Liver (tissue), 9 donors: ENCODE results near the gene ANK3. TPM values are rescaled to one million over a fixed set of nuclear protein-coding genes. Genes with fewer than 3 reads are reported as not detected.

ENCODE experiments used
- DNase-seq: peaks from one replicate; pipeline ENCODE4 v3.0.0-alpha.2; 2017; ENCODE audit warnings: low spot score
- H3K27ac ChIP-seq, 2 donors: one replicate each; pipeline ENCODE4 v1.7.0; 2013; ENCODE audit warnings: inconsistent platforms in 2 of 2, low read length in 2 of 2, control low read depth in 1 of 2, low read depth in 1 of 2, mild to moderate bottlenecking in 1 of 2
- H3K27me3 ChIP-seq, 4 donors: one replicate each; pipeline versions ENCODE4 v1.6.1 to v1.7.0; 2013; ENCODE audit warnings: low read length in 3 of 4, inconsistent platforms in 1 of 4, mild to moderate bottlenecking in 1 of 4, moderate library complexity in 1 of 4; ENCODE audit not compliant: control insufficient read depth in 4 of 4, insufficient read depth in 4 of 4
- H3K36me3 ChIP-seq, 4 donors: one replicate each; pipeline versions ENCODE4 v1.6.1 to v1.7.0; 2013; ENCODE audit warnings: low read length in 3 of 4, mild to moderate bottlenecking in 3 of 4, low read depth in 1 of 4, moderate library complexity in 1 of 4; ENCODE audit not compliant: control insufficient read depth in 4 of 4, insufficient read depth in 3 of 4
- H3K4me1 ChIP-seq, 4 donors: one replicate each; pipeline versions ENCODE4 v1.6.1 to v1.7.0; 2013; ENCODE audit warnings: low read length in 3 of 4, mild to moderate bottlenecking in 3 of 4, moderate library complexity in 1 of 4; ENCODE audit not compliant: control insufficient read depth in 4 of 4, insufficient read depth in 4 of 4
- H3K4me3 ChIP-seq, 3 donors: one replicate each; pipeline versions ENCODE4 v1.6.1 to v1.7.0; 2013; ENCODE audit warnings: low read length in 3 of 3, control low read depth in 1 of 3, low read depth in 1 of 3, mild to moderate bottlenecking in 1 of 3
- H3K9ac ChIP-seq, 2 donors: one replicate each; pipeline ENCODE4 v1.7.0; 2013; ENCODE audit warnings: low read length in 2 of 2, mild to moderate bottlenecking in 2 of 2, moderate library complexity in 2 of 2, control low read depth in 1 of 2, low read depth in 1 of 2
- H3K9me3 ChIP-seq, 4 donors: one replicate each; pipeline versions ENCODE4 v1.6.1 to v1.7.0; 2013; ENCODE audit warnings: low read length in 3 of 4; ENCODE audit not compliant: control insufficient read depth in 4 of 4
- FOXA1 ChIP-seq: IDR thresholded peaks from 2 replicates; pipeline ENCODE4 v1.6.1; 2016; ENCODE audit warnings: antibody characterized with exemption
- GABPA ChIP-seq, 2 donors: IDR thresholded peaks in 1 of 2; conservative IDR thresholded peaks in 1 of 2; 2 replicates each; pipeline ENCODE4 v1.6.1; 2016; ENCODE audit warnings: antibody characterized with exemption in 2 of 2, mild to moderate bottlenecking in 1 of 2, moderate library complexity in 1 of 2
- HNF4A ChIP-seq, 2 donors: conservative IDR thresholded peaks; 2 replicates each; pipeline ENCODE4 v1.6.1; 2016; ENCODE audit warnings: antibody characterized with exemption in 2 of 2, mild to moderate bottlenecking in 2 of 2
- HNF4G ChIP-seq: IDR thresholded peaks from 2 replicates; pipeline ENCODE4 v1.6.1; 2016; ENCODE audit warnings: antibody characterized with exemption
- JUND ChIP-seq, 2 donors: IDR thresholded peaks; 2 replicates each; pipeline ENCODE4 v1.6.1; 2016; ENCODE audit warnings: antibody characterized with exemption in 2 of 2
- MAX ChIP-seq: IDR thresholded peaks from 2 replicates; pipeline ENCODE4 v1.6.1; 2016; ENCODE audit warnings: antibody characterized with exemption
- RAD21 ChIP-seq, 2 donors: IDR thresholded peaks; 2 replicates each; pipeline ENCODE4 v1.6.1; 2016; ENCODE audit warnings: antibody characterized with exemption in 2 of 2, mild to moderate bottlenecking in 2 of 2
- RXRA ChIP-seq, 2 donors: IDR thresholded peaks; 2 replicates each; pipeline ENCODE4 v1.6.1; 2017 to 2018; ENCODE audit warnings: antibody characterized with exemption in 2 of 2, mild to moderate bottlenecking in 1 of 2
- SP1 ChIP-seq: IDR thresholded peaks from 2 replicates; pipeline ENCODE4 v1.6.1; 2018; ENCODE audit warnings: antibody characterized with exemption, mild to moderate bottlenecking
- YY1 ChIP-seq: IDR thresholded peaks from 2 replicates; pipeline ENCODE4 v1.6.1; 2016; ENCODE audit warnings: antibody characterized with exemption, mild to moderate bottlenecking
- WGBS: extraction: QIAGEN DNeasy Blood & Tissue Kit; methylation state at CpG from one replicate; pipeline ENCODE4 v1.1.7; 2013; 5-methylcytosine and 5-hydroxymethylcytosine counted together
- polyA plus RNA-seq, 2 donors: library from polyadenylated mRNA; stranded (reverse) in 1 of 2; unstranded in 1 of 2; fragments of 200-250 nt in 1 of 2; fragments of >200 nt in 1 of 2; fragmentation: Nextera tagmentation in 1 of 2; extraction: Ambion mirVana in 1 of 2; gene quantifications; one replicate each; pipeline versions ENCODE4 v1.2.1 to v1.2.3, GENCODE V29; 2013 to 2015
- total RNA-seq, 2 donors: library from RNA; depleted of rRNA; stranded (reverse); fragments of >200 nt; gene quantifications; one replicate each; pipeline ENCODE4 v1.2.3, GENCODE V29; 2014
- TF ChIP-seq, protein P1 (sequence below): IDR thresholded peaks from 2 replicates; pipeline ENCODE4 v1.6.1; 2016; ENCODE audit warnings: antibody characterized with exemption
- TF ChIP-seq, protein P2 (sequence below): IDR thresholded peaks from 2 replicates; pipeline ENCODE4 v1.6.1; 2016; ENCODE audit warnings: antibody characterized with exemption, mild to moderate bottlenecking
- TF ChIP-seq, protein P3 (sequence below): fragments of 150-350 bp; IDR thresholded peaks from 2 replicates; pipeline ENCODE4 v1.5.1; 2017; ENCODE audit warnings: improper control_type of control experiment, low read depth, low read length; ENCODE audit not compliant: missing input control
- donor health status: healthy.
- donor health status: healthy.
- donor health status: healthy.
- donor health status: healthy.
- donor health status: healthy.

Gene ANK3
- total and polyA plus RNA-seq, 4 donors: 5.7 to 30.0 (median 9.7) TPM

DNA sequence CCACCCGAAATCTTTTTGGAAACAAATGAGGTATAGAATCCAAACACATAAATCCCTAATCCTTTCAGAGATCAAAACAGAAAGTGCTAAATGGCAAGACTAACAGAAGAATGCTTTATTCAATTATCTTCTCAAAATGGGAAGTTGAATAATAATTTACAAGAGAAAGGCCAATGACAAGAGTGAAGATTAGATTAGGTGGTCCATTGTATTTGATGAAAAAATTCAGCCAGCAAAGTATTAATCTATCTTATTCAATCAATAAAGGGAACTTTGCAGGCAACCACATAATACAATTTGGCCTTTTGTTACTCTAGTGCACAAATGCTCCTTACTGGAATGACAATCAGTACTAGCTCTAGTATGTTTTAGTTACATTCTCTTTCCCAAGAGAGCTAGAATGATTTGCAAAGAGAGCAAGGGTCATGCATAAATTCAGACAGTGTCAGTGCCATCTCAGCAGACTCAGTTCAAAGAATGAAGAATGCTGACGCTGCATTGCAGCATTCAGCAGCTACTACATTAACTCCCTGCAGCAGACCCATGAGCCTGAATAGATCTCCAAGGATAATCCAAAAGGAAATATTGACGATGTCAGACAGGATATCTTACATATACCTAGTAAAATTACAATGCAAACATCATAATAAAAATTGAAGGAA, 131.8 kb downstream of the ANK3 start:
- WGBS: 57% methylated on average over 3 of the region's 3 CpGs
- no peaks in the 10 kb centered on the region for H3K9me3 ChIP-seq
- peaks cover 0 to 2% (median 0%) of the 10 kb centered on the region in 4 donors for H3K36me3 ChIP-seq
- DNase-seq: no peak
- H3K27me3 ChIP-seq: no peaks in the 10 kb centered on the region
- H3K4me1 ChIP-seq: peaks cover 0 to 4% (median 0%) of the 10 kb centered on the region in 4 donors
- no peak overlapping the region for H3K9ac ChIP-seq
- no peak for TF ChIP-seq FOXA1
- peak; percentile 7 to 15 for TF ChIP-seq HNF4A (conservative IDR thresholded peaks at IDR 0.05)
- TF ChIP-seq SP1: no peak
- no peak for TF ChIP-seq JUND (IDR thresholded peaks at IDR 0.05)
- TF ChIP-seq MAX: no peak
- no peak overlapping the region for H3K27ac ChIP-seq
- no peak overlapping the region for H3K4me3 ChIP-seq

DNA sequence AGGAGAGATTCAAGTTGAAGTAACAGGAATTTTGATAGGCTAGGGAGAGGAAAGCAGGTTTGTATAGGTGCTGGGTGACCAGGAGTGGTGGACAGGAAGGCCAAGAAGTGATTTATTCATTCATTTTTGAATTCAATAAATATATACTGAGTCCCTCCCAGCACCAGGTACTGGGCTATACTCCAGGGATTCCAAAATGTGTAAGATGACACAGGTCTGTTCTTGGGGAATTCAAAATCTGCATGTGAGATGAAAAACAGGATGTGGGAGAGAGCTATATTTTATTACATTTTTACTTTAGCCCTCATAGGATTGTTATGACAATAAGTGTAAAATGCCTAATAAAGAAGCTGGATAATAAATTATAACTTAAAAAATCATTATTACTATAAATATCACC, 134.9 kb downstream of the ANK3 start:
- Histone ChIP-seq H3K4me1 (peaks cover 0 to 4% (median 0%) of the 10 kb centered on the region in 4 donors), H3K27ac (no peak overlapping the region), H3K4me3 (no peak overlapping the region), H3K9me3 (no peaks in the 10 kb centered on the region), H3K36me3 (no peaks in the 10 kb centered on the region), H3K9ac (no peak overlapping the region), H3K27me3 (no peaks in the 10 kb centered on the region)
- TF ChIP-seq, protein P1, sequence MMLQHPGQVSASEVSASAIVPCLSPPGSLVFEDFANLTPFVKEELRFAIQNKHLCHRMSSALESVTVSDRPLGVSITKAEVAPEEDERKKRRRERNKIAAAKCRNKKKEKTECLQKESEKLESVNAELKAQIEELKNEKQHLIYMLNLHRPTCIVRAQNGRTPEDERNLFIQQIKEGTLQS: no peak
- TF ChIP-seq RAD21 (IDR thresholded peaks at IDR 0.05): no peak
- TF ChIP-seq HNF4G: no peak
- TF ChIP-seq MAX: no peak
- no peak for TF ChIP-seq FOXA1
- TF ChIP-seq, protein P2, sequence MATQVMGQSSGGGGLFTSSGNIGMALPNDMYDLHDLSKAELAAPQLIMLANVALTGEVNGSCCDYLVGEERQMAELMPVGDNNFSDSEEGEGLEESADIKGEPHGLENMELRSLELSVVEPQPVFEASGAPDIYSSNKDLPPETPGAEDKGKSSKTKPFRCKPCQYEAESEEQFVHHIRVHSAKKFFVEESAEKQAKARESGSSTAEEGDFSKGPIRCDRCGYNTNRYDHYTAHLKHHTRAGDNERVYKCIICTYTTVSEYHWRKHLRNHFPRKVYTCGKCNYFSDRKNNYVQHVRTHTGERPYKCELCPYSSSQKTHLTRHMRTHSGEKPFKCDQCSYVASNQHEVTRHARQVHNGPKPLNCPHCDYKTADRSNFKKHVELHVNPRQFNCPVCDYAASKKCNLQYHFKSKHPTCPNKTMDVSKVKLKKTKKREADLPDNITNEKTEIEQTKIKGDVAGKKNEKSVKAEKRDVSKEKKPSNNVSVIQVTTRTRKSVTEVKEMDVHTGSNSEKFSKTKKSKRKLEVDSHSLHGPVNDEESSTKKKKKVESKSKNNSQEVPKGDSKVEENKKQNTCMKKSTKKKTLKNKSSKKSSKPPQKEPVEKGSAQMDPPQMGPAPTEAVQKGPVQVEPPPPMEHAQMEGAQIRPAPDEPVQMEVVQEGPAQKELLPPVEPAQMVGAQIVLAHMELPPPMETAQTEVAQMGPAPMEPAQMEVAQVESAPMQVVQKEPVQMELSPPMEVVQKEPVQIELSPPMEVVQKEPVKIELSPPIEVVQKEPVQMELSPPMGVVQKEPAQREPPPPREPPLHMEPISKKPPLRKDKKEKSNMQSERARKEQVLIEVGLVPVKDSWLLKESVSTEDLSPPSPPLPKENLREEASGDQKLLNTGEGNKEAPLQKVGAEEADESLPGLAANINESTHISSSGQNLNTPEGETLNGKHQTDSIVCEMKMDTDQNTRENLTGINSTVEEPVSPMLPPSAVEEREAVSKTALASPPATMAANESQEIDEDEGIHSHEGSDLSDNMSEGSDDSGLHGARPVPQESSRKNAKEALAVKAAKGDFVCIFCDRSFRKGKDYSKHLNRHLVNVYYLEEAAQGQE: no peak
- TF ChIP-seq HNF4A (conservative IDR thresholded peaks at IDR 0.05): no peak
- no peak for TF ChIP-seq GABPA (IDR thresholded peaks at IDR 0.05 in 1 of 2, conservative IDR thresholded peaks at IDR 0.05 in 1 of 2)
- TF ChIP-seq YY1: no peak
- TF ChIP-seq RXRA (IDR thresholded peaks at IDR 0.05): no peak
- TF ChIP-seq, protein P3, sequence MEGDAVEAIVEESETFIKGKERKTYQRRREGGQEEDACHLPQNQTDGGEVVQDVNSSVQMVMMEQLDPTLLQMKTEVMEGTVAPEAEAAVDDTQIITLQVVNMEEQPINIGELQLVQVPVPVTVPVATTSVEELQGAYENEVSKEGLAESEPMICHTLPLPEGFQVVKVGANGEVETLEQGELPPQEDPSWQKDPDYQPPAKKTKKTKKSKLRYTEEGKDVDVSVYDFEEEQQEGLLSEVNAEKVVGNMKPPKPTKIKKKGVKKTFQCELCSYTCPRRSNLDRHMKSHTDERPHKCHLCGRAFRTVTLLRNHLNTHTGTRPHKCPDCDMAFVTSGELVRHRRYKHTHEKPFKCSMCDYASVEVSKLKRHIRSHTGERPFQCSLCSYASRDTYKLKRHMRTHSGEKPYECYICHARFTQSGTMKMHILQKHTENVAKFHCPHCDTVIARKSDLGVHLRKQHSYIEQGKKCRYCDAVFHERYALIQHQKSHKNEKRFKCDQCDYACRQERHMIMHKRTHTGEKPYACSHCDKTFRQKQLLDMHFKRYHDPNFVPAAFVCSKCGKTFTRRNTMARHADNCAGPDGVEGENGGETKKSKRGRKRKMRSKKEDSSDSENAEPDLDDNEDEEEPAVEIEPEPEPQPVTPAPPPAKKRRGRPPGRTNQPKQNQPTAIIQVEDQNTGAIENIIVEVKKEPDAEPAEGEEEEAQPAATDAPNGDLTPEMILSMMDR: no peak
- TF ChIP-seq SP1: no peak
- no peak for DNase-seq
